ENCODE results near the gene CBX1.
"Not testable (repeated sequence)": the region's sequence is repeated elsewhere in the genome, so short reads cannot be mapped to it uniquely, and the experiment has no call there.

Gene CBX1

DNA sequence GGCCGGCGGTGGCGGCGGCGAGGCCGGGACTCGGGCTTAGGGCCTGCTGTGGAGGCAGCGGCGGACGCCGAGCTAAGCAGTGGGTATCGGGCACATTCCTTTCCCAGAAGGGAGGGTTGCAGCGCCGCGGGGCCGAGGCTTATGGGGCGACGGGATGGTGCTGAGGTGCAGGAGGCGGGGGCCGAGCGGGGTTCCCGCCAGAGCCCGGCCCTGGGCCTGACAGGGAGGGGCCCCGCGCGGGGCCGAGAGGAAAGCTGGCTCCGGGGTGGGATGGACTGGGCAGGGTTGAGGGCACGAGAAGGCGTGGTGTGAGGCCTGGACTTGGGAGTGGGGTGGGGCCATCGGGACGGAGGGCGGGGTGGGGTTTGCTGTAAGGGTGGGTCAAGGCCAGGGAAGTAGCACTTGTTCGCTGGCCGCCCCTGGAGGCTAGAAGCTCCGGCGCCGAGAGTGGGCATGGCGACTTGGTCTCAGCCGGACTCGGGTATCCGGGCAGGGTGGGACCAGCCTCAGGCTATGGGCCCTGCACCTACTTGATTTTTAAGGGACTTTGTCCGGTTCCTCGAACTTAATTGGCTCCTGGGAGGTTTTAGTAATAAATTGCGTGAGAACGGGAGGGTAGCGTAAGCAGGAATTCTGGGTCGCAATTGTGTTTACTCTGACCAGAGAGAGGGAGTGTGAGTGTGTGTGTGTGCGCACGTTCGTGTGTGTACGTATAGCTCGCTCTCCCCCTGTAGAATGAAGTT, 52.7 kb downstream of the CBX1 start:
- DNase-seq = peak; percentile 62 to 92 (median 91)

- DNase-seq = peak; percentile 98 to 100 (median 99)
Observed at GRCh38 chr17:48047741-48048383, 53.4 kb downstream of the CBX1 start, which contains the start of gene NFE2L1. NFE2L1 (plus strand) TSS chr17:48048359; CDS start chr17:48051119, 2,760 bp downstream.

DNA sequence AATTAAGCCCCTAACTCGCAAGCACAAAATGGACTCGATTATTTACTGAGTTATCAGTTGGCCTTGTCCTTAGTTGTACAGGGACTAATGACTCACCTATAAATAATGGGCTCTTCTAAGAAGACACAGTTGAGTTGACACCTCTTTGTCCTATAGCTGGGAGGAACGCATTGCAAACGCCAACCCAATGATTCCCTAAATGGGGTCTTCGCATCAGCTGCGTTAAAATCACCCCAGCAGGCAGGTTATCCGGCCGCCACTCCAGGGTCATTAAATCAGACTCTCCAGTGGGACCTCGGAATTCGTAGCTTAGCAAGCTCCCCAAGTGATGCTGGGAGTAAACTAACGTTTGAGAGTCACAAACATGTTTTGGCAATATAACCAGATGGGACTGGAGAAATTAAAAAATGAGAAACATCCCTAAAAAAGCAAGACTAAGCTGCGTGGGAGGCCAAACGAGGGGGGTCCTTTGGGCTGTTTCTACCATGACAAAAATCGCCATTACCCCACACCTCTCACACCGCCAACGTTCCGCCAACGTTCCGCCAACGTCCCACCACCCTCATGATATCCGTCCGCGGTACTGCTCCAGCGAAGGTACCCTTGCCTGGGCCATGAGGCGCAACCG, 54.1 kb downstream of the CBX1 start:
- DNase-seq = peak in 2 of 3 experiments; percentile 46 to 71

DNA sequence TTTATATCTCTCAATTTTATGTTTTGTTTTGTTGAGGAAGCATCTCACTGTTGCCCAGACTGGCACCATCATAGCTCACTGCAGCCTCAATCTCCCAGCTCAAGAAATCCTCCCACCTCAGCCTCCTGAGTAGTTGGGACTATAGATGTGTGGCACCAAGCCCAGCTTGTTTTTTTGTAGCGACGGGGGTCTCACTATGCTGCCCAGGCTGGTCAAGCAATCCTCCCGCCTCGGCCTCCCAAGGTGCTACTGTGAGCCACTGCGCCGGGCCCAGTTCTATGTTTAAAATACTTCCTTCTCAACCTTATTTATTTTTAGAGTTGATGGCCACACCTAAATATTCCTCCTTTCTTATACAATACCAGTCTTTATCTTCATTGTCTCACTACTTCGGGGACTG, 55.0 kb downstream of the CBX1 start:
- no peak for DNase-seq

GRCh38 chr17:48045316-48046001, 55.8 kb downstream of the CBX1 start:
- peak in 1 of 3 experiments; percentile 23 for DNase-seq

- DNase-seq = no peak
Observed at GRCh38 chr17:48044851-48045250, 56.4 kb downstream of the CBX1 start.

DNA sequence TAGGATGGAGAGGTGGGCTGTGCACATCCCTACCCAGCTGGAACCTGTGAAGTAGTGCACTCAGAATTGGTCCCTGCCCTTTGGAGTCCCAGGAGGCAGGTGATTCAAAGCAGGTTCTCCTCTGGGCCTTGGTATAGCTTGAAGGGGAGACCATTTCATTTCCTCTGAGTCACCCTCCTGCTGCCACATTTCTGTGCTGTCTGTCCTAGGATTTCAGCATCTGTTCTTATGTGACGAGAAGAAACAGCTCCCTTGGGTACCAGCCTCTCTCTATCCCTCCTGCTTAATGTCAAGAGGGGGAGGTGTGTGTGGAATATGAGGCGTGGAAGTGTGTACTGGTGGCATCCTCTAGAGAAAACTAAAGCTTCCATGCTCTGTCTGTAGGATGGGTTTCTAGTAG, 58.1 kb downstream of the CBX1 start:
- peak in 1 of 3 experiments; percentile 38 for DNase-seq

DNA sequence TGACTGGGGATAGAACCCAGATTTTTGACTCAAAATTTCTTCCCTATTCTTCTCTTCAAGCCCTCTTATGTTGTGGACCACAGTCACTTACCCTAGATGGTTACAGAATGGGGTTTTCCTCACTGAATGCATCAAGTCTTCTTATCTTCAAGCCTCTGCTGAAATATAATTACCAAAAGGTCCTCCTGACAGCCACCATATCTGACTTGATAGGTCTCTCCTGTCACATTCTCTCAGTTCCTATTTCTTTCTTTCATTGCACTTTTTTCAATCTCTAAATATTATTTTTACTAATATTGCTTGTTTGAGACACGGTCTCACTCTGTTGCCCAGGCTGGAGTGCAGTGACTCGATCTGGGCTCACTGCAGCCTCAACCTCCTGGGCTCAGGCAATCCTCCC, 62.6 kb downstream of the CBX1 start:
- DNase-seq = no peak

GRCh38 chr17:48037838-48038323, 63.4 kb downstream of the CBX1 start:
- no peak for DNase-seq

- peak in 1 of 3 experiments; percentile 22 for DNase-seq
Observed at GRCh38 chr17:48037036-48037837, 64.0 kb downstream of the CBX1 start, which contains the start of gene COPZ2. COPZ2 (minus strand) TSS chr17:48037797; CDS start chr17:48037777, 20 bp downstream.

DNA sequence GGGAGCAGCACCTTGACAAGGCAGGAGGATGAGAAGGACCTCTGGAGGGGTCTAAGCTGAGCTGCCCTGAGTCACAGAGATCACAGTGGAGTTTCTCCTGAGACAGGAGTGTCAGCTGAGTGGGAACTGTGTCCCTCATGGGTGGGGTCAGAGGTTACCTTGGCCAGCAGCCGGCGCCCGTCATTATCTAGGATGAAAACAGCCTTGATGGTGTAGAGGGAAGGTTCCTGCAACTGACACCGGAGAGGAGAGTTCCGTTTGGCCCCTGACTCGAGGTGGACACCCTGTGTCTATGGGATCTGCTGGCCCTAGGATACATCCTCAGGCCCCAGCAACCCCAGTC, 64.6 kb downstream of the CBX1 start:
- DNase-seq = no peak

- not testable (repeated sequence) for DNase-seq
Observed at GRCh38 chr17:48034734-48035133, 66.5 kb downstream of the CBX1 start.

DNA sequence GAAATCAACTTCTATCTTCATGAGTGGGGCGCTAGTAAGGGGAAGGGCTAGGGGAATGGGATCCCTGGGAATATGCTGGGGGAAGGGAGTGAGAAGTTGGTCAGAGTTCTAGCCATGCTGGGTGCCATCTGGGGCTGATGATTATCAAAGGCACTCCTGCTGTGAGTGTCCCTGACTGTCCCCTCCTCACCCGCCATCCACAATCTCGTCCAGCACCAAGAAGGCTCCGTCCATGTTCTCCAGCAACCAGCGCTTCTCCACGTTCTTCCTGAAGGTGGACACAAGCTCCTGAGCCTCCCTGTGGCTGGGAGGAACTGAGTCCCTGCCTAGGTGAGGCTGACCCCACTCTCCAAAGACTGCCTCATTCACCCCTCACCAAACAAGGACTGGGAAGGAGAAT, 69.3 kb downstream of the CBX1 start:
- DNase-seq = no peak

DNA sequence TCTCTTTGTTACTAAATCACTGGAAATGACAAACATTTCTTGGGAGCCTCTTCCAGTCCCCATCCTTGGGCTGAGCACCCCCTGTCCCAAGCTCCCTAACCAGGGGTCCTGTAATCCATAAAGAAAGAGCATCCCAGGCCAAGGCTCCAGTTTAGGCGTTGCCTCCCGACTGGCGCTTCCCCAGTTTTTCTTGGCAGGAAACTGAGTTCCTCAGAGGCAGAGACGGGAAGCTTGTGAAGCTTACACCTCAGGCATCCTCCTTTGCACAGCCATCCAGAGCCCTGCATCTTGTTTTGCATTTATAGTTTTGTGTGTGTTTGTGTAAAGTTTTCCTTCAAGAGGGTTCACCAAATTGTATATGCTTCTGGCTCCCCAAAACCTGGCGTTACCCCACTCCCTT, 70.7 kb downstream of the CBX1 start:
- no peak for DNase-seq

- no peak for DNase-seq
Observed at GRCh38 chr17:48028736-48029135, 72.5 kb downstream of the CBX1 start.

DNA sequence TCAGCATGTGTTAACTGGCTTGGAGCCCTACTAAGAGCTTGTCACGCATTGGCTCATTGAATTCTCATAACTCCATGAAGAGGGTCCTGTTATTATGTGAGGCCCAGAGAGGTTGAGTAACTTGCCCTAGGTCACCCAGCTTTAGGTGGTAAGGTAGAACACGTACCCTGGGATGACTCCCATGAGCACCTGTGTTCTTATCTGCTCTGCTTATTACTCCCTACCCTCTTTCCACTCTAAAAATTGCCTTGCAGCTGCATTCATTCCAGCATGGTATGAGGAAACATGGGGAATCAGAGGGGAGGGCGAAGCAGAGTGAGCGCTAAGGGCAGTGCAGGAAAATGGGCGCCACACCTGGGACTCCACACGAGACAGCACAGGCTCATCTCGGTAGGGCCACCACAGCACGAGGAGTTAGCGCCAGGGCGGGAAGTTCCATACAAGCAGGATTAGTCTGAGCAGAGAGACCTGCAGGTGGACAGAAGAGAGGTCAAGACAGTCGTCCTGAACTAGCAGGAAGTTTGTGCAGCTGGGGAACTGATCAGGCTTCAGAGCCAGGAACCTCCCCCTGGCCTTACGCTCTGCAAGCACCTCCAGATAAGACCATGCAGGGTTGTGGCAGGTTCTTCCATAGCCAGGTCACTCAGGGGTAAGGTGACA, 73.8 kb downstream of the CBX1 start:
- no peak for DNase-seq

- DNase-seq = peak; percentile 72 to 92 (median 91)
Observed at GRCh38 chr17:48026502-48027321, 74.6 kb downstream of the CBX1 start.

DNA sequence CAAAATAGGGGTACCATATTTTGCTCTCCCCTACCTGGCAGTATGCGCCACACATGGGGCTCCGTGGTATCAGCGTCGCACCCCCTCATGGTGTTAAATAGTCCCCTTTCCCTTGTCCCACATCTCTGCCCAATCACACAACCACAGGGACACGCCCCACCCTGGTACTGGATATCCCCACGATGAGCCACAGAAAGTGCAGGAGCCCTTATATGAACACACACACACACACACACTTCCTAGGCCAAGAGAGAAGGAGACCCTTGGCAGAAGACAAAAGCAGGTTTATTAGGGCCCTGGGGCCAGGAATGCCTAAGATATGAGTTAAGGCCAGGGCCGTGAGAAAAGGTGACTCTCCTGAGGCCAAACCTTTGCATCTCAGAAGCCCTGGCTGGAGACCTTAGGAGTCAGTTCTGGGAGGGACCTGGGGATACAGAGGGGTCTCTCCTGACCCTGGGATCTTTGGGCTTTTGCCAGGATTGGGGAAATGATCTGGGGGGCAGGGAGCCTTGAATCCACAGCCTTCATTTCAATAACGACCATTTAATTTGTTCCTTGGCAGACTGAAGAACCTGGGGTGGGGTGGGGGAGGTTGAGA, 75.3 kb downstream of the CBX1 start:
- no peak for DNase-seq

GRCh38 chr17:48025040-48025903, 76.0 kb downstream of the CBX1 start:
- DNase-seq = peak; percentile 96 to 98 (median 96)

Data from NCI-H1417 (cell line).